Activated T-cell treated with anti-CD3 and anti-CD28 coated beads for 24 hours (primary cell): Measurements from ENCODE around the gene ESRRA.
"Not testable (repeated sequence)": the region's sequence is repeated elsewhere in the genome, so short reads cannot be mapped to it uniquely, and the experiment has no call there.

Source experiments
- DNase-seq: peaks from one replicate; pipeline ENCODE4 v3.0.0-alpha.2; 2020; ENCODE audit warnings: low read depth

Gene ESRRA

DNA sequence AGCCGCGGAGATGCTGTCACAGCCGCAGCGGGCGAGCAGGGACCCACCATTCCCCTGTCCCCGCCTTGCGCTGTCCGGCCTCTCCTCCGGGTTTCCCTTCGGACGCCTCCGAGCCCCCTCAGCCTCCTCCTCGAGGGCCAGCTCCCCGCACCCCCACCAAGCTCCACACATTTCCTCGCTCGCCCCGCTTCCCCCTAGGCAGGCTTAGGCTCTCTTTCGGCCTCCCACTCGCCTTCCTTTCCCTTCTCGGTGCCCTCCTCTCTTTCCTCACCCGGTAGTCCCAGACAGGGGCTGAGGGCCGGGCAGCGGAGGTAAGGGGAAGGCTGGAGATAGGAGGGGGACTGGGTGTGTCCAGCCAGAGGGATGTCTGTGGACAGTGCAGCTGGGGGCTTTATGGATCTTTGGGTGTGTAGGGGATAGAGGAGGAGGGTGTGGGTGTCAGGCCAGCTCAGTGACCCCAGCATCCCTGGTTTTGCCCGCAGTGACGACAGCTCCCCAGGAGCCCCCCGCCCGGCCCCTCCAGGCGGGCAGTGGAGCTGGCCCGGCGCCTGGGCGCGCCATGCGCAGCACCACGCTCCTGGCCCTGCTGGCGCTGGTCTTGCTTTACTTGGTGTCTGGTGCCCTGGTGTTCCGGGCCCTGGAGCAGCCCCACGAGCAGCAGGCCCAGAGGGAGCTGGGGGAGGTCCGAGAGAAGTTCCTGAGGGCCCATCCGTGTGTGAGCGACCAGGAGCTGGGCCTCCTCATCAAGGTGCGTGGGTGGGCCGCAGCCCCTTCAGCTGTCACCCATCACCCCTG is 12.7 kb upstream of the ESRRA start:
- no peak for DNase-seq

DNA sequence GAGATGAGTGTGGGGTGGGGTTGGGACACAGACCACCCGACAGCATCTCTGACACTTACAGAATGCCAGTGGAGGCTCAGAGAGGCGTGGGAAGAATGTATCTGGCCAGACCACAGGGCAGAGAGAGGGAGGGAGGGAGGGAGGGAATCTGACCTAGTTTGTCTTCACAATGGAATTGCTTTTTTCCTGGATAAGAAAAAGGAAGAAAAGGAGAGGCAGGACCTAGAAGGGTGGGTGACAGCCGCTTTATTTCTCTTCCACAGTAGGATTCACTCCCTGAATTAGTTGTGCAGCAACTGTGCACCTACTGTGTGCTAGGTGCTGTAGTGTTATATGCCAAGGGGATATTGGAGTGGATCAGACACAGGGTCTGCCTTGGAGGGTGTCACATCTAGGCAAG is 10.6 kb upstream of the ESRRA start:
- DNase-seq: no peak

GRCh38 chr11:64295760-64296159 is 9.6 kb upstream of the ESRRA start:
- DNase-seq: no peak

DNA sequence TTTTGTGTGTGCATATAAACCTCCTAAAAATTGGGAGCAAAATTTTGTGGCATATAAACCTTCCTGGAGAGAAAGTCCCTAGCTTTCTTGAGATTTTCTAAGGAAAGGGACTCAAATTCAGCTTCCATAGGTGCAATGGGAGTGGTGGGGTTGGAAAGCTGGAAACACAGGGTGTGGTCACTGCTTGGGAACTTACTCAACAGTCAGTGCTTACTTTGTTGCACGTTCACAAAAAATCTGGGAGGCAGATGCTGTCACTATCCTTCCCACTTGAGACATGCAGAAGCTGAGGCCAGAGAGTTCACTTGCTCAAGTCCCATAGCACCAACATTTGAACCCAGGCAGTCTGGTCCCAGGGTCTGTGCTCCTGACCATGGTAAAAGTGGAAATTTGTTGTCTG is 9.1 kb upstream of the ESRRA start:
- no peak for DNase-seq

GRCh38 chr11:64296830-64297698 is 8.3 kb upstream of the ESRRA start:
- no peak for DNase-seq

- DNase-seq: no peak
Measured at GRCh38 chr11:64297699-64298358, 7.5 kb upstream of the ESRRA start.

DNA sequence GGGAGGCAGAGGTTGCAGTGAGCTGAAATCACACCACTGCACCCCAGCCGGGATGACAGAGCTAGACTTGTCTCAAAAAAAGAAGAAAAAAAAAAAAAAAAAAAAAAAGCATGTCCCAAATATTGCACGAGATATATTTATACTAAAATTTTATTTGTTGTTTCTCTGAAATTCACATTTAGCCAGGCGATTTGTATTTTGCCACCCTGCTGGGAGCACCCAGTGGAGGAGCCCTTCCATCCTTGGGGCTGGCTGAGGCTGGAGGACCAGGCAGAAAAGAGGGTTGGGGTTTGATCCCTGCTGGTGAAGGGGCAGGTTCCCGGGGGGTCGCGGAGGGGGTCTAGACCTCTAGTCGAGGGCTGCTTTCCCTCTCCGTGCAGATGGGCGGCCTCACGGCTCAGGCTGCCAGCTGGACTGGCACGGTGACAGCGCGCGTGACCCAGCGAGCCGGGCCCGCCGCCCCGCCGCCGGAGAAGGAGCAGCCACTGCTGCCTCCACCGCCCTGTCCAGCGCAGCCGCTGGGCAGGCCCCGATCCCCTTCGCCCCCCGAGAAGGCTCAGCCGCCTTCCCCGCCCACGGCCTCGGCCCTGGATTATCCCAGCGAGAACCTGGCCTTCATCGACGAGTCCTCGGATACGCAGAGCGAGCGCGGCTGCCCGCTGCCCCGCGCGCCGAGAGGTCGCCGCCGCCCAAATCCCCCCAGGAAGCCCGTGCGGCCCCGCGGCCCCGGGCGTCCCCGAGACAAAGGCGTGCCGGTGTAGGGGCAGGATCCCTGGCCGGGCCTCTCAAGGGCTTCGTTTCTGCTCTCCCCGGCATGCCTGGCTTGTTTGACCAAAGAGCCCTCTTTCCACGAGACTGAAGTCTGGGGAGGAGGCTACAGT is 6.1 kb upstream of the ESRRA start:
- DNase-seq: no peak

DNA sequence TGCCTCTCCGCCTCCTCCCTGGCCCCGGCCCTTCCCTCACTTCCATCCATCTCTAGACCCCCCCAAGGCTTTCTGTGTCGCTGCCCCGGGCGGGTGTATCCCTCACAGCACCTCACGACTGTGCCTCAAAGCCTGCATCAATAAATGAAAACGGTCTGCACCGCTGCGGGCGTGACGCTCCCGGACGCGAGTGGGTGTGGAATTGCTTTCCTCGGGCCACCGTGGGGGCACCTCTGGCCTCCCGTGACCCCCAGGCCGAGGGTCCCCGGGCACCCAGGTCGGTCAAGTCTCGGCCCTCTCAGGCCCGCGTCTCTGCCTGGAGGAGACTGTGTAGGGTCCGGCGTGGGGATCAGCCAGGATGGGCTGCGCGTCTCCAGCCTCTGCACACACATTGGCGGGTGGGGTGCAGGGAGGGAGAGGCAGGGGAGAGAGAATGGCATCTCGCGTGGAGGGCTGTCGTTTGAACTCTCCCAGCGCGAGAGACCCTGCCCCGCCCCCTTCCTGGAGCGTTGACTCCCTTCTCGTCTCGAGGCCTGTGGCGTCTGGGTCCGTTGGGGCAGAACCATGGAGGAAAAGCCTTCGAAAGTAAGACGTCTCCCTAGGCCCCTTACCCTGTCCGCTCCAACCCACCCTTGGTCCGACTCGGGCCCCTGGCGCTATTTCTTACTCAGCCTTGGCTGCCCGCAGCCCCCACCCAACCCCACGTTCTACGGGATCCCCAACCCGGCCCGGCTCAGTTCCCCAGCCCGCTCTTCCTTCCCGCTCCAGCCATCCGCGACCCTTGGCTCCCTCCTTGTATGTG is 5.3 kb upstream of the ESRRA start, which contains the start of gene CATSPERZ:
TSS of gene CATSPERZ (plus strand) at position 512 of the 802 bp plus-strand sequence. CDS start at position 565, 53 bp downstream.
- no peak for DNase-seq

- DNase-seq: no peak
Measured at GRCh38 chr11:64303109-64304031, 2.0 kb upstream of the ESRRA start.

DNA sequence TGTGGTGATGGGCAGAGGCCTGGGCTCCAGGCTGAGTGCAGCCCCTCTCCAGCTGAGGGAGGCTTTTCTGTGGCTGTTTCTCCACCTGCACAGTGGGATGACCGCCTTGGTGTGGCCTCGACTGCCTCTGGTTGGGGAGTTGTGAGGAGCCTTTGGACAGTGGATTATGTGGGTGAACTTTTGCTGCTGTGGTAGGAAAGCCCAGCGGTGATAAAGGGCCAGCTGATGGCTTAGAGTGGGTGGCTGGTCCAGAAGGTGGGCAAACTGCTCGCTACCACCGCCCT is 1.4 kb upstream of the ESRRA start:
- DNase-seq: no peak

DNA sequence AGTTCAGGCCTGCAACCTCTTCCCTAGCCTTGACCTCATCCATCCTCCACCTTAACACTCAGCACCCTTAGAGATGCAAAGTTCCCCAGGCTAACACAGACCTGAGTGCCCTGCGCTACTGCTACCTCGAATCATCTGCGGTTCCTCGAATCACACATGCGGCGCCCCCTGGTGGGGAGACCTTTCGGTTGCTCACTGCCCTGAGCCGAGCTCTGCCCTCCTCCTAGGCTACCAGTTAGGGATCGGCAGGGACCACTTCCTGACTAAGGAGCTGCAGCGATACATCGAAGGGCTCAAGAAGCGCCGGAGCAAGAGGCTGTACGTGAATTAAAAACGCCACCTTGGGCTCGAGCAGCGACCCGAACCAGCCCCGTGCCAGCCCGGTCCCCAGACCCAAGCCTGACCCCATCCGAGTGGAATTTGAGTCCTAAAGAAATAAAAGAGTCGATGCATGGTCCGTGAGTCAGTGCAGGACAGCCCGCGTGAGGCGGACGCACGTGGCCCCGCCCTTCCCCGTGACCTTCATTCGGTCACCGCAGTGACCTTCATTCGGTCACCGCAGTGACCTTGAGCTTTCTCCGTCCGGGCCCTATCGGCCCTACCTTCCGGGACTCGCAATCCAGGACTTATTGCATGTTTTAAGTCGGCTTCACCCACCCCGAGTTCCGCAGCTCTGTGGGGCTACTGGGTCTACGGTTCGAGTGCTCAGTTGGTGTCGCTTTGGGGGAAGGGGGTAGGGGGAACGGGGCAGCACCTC is 830 bp upstream of the ESRRA start:
- peak; percentile 88 for DNase-seq

DNA sequence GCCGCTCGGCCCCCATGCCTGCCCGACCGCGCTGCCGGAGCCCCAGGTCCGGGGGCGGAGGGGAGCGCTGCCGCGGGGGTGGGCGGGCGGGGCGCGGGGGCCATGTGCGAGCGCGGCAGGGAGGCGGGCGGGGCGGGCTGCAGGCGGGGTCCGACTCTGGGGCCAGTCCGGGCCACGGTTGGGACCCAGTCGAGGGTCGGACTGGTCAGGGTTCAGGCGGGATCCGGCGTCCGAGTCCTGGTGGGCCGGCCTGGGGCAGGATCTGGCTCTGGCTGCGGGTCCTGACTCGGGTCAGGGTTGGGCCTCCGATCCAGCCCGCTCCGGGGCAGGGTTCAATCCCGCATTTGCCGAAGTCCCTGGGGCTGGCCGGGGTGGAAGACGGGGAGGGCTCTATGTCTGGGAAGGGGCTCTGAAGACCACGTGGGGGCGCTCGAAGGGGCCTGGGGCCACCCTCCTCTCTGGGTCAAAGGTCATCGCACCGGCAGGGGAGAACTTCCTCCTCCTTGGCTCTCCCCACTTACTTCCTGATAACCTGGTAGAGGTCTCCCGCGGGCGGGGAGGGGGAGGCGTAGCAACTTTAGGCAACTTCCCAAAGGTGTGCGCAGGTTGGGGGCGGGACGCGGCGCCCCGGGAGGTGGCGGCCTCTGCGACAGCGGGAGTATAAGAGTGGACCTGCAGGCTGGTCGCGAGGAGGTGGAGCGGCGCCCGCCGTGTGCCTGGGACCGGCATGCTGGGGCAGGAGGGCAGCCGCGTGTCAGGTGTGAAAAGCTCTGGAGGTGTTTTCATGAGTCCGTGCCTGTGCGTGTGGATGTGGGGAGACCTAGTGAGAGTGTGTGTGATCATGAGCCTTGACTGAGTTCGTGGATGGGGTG is 603 bp downstream of the ESRRA start:
- DNase-seq: peak; percentile 62

DNA sequence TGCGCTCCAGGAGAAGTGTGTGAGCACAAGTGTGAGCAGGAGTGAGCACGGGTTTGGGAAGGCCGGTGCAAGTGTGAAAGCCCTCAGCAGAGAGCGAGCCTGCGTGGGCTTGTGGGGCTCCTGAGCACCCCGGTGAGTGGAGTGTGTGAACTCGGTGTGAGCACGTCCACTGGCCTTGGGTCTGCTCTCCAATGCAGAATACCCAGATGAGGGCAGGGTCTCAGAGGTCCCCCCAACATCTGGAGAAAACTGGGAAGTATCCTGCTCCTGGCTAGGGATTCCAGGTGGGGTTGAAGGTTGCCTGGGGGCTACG is 1.2 kb downstream of the ESRRA start:
- no peak for DNase-seq

DNA sequence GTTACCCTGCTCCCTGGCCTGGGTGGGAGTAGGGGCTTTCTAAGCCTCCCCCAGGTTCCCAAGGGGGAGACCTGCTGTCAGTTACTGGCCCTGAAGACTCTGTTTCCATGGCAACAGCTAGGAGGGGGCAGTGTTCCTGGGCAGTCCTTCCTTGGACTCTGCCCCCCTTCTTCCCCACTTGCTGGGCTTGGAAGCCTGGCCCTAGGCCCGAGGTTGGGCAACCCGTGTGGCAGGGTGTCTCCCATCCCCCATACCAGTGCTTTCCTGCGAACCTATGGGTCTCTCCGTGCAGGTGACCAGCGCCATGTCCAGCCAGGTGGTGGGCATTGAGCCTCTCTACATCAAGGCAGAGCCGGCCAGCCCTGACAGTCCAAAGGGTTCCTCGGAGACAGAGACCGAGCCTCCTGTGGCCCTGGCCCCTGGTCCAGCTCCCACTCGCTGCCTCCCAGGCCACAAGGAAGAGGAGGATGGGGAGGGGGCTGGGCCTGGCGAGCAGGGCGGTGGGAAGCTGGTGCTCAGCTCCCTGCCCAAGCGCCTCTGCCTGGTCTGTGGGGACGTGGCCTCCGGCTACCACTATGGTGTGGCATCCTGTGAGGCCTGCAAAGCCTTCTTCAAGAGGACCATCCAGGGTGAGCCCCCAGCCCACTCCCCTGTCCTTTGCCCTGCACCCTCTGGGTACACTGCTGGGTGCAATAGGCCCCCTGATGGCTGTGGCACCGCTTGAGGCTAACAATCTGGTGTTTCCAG is 1.7 kb downstream of the ESRRA start:
- DNase-seq: no peak

DNA sequence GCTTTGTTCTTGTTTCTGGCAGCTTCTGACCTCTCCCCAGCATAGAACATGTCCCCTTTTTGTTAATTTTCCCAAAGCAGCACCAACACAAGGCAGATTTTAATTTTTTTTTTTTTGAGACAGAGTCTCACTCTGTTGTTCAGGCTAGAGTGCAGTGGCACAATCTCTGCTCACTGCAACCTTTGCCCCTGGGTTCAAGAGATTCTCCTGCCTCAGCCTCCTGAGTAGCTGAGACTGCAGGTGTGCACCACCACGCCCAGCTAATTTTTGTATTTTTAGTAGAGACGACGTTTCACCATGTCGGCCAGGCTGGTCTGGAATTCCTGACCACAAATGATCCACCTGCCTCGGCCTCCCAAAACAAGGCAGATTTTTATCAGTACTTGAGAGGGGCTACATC is 2.5 kb downstream of the ESRRA start:
- not testable (repeated sequence) for DNase-seq

DNA sequence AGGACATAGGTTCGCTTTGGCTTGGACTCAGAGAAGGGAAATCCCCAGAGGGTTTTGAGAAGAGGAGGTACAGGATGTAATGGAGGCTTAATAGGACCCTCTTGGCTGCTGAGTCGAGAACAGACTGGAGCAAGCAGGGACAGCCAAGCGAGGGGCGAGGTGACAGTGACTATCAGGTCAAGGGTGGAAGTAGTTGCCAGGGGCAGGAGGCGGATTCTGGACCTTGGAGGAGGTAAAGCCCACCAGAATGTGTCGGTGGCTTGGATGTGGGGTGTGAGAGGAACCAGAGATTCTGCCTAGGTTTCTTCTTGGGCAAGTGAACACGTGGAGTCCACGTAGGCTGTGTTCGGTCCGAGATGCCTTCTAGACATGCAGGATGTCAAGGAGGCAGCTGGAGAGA is 7.6 kb downstream of the ESRRA start:
- DNase-seq: no peak

- no peak for DNase-seq
Measured at GRCh38 chr11:64313491-64314145, 8.3 kb downstream of the ESRRA start.
